Measurements from ENCODE around the gene ADNP.
"Not testable (repeated sequence)": the region's sequence is repeated elsewhere in the genome, so short reads cannot be mapped to it uniquely, and the experiment has no call there.

The ADNP gene

DNA sequence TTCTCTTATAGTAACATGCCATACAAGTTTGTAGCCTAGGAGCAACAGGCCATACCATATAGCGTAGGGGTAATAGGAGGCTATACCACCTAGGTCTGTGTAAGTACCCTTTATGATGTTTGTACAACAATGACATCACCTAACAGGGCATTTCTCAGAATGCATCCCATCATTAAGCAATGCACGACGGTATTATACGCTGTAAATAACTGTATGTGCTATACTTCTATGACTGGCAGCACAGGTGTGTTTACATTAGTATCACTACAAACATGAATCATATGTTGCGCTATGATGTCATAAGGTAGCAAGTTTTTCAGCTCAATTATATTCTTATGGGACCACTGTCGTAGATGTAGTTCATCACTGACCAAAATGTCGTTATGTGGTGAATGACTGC, 31.0 kb downstream of the ADNP start:
- DNase-seq: no peak

DNA sequence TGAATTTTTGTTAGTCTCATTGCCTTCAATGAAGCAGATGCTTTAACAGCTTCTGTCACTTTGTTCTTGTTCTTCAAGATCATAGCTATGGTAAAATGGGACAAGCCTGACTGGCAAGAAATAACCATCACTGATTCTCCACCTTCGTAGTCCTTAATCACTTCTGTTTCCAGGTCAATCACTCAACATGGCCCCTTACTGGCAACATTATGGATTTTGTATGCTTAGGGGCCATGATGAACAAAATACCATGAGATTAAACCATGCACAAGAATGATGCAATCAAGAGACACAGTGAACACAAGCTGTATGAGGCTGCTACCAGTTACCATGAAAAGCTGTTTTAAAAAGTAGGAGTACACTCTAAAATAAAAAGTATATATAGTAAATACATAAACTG, 32.8 kb downstream of the ADNP start:
- DNase-seq: peak; percentile 20

DNA sequence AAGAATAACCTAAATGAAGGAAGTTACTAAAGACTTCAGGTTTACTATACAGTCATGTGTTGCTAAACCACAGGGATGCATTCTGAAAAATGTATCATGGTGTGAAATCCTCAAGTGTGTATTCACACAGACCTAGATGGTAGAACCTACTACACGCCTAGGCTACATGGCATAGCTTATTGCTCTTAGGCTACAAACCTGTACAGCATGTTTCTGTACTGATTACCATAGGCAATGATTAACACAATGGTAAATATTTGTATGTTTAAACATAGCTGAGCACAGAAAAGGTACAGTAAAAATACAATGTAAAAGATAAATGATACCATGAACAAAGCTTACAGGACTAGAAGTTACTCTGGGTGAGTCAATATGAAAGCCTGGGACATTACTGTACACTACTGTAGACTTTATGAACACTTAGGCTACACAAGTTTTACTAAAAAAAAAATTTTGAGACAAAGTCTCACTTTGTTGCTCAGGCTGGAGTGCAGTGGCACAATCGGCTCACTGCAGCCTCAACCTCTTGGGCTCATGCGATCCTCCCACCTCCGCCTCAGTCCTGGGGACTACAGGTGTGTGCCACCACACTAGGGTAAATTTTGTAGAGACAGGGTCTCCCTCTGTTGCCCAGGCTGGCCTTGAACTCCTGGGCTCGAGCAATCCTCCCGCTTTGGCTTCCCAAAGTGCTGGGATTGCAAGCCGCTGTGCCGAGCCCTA, 36.0 kb downstream of the ADNP start:
- no peak for DNase-seq

DNA sequence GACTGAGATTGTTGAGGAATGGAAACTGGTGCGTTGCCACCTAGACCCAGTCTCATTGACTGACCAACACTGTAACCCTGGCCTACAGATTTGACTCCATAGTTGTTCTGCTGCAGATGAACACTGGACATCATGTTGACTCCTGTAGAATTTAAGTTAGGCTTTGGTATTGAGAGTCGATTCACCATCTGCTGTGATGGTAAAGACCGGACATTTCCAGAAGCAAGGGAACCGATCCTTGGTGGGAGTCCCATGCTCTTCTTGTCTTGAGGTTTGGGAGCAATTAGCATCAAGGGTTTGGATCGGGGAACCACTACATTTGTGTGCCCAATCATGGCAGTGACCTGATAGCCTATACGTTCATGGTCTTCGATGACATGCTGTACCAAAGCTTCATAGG, 37.6 kb downstream of the ADNP start:
- DNase-seq: no peak

DNA sequence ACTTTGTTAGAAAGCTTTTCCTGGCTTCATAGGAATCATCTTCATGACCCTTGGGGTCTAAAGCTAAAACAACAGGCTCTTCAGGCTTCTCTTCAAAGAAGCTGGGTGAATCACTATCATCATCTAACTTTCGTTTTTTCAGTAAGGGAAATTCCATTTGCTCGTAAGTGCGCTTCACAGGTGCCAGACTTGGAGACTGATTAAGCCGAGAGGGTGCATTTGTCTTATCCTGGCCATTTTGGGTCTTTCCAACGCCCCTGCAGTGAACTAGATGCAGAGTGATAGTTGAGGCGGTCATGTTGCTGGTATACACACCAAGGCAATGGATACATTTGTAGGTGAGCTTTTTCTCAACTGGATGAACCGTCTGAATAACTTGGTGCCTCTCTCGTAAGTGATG, 38.8 kb downstream of the ADNP start:
- DNase-seq: no peak

DNA sequence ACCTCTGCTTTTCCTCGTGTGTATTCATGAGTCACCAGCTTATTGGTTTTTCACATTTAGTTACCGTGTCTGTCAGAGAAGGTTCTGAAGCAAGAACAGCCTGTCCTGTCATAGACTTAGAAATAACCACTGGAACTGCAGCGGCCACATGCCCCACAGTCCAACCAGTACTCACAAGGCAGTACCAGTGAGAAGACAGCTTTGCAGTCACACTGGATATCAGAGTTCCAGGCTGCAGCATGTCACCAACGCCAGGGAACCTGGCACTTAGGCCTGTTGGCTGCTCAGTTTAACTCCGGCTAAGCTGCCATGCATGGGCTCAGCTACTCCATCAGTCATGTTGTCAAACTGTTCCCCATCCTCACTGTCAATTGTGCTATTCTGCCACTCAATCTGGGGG, 40.1 kb downstream of the ADNP start:
- no peak for DNase-seq

DNA sequence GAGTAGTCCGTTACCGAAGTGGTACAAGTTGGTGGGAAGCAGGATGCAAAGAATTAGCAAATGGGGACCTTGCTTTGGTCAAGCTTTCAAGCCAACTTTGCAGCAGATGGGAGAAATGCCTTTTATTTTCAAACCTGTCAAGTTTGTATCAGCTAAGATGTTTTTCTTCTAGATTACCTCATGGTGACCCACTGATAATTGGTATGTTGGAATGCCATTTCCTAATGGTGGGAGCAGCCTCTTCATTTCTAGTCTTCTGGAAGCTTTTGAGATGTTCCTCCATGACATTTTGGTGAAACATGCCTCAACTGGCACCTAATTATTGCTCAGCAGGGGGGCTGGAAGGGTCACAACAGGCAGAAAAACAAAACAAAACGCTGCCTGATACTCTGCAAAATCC, 43.7 kb downstream of the ADNP start:
- no peak for DNase-seq

DNA sequence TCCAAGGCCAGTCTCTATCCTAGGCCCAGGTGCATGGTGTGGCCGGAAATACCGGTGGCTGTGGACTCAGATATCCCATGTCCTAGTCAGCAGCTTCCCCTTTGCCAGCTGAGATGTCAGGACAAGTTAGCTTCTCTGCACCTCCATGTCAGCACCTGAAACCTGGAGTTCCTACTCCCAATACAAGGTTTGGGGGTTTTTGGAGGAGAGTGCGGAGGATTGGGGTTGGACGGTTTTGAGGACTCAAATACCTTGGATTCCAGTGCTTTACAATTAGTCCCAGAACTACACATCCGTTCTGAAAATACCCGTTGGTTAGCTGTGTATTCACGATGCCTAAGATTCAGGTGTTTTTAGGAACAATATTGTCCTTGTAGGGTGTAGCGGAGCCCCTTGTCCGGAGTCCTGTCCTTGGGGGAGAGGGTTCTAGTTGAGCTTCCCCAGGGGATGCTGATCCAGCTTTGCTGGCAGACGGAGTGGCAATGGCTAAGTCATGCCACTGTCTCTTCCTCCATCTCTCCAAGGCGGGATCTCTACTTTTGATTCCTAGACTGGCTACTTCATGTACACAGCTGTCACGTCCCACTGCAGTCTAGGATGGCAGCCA, 45.0 kb downstream of the ADNP start:
- no peak for DNase-seq

DNA sequence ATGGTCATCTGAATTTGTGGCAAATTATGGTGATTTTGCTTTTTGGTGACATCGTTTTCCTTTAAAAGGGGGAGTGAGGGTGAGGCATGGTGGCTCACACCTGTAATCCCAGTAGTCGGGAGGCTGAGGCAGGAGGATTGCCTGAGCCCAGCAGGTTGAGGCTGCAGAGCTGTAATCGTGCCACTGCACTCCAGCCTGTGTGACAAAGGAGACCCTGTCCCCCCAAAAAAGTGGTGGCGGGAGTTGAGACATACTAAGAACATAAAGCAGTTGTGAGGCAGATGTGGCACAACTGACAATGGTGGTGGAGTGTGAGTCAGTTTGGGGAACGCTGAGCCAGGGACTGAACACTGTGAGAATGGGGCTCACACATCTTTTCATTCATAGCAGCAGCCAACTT, 45.5 kb downstream of the ADNP start:
- DNase-seq: no peak

DNA sequence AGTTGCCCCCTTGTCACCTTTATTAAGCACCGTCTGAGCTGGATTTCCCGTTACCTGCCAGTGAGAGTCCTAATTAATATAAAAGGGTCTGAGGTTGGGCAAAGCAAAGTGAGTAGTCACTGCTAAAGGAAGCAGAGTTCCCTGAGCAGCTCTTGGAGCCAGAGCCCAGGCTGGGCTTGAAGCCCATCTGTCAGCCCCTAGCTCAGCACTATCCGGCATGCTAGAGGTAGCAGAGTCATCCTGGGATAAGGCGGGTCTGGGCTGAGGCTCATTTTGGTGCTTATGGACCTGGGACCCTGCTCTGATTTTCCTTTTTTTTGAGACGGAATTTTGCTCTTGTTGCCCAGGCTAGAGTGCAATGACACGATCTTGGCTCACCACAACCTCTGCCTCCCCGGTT, 46.2 kb downstream of the ADNP start:
- DNase-seq: no peak

DNA sequence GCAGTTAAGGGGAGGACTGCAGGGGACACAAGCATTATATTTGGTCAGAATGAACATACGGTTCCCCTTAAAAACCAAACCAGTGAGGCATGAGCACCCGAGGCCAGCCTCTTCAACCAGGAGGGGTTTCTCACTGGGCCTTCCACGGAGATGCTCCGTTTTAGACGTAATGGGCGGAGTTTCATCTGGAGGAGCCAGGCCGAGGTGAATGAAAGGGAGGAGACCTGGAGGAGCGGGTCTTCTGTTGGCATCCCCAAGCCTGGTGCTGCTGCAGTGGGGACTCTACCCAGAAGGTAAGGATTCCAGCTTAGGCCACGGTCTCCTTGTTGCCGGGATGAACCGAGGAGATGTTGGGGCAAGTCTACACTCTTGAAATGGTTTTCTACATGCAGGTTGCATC, 47.4 kb downstream of the ADNP start:
- no peak for DNase-seq

DNA sequence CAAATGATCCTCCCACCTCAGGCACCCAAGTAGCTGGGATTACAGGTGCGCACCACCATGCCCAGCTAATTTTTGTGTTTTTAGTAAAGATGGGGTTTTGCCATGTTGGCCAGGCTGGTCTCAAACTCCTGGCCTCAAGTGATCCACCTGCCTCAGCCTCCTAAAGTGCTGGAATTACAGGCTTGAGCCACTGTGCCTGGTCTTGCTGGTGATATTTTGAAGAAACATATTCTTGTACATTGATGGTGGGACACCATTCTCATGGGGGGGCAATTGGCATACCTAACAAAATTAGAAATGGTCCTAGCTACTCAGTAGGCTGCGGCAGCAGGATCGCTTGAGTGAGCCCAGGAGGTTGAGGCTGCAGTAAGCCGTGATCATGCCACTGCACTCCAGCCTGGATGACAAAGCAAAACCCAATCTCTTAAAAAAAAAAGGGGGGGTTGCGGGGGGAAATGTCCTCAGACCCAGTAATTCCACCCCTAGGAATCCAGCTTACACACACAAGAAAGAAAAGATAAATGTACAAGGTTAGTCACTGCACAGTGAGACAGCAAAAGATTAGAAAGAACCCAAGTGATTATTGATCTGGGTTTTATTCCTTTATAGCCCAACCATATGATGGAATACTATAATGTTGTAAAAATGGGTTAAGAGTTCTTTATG, 49.3 kb downstream of the ADNP start:
- DNase-seq: not testable (repeated sequence)

DNA sequence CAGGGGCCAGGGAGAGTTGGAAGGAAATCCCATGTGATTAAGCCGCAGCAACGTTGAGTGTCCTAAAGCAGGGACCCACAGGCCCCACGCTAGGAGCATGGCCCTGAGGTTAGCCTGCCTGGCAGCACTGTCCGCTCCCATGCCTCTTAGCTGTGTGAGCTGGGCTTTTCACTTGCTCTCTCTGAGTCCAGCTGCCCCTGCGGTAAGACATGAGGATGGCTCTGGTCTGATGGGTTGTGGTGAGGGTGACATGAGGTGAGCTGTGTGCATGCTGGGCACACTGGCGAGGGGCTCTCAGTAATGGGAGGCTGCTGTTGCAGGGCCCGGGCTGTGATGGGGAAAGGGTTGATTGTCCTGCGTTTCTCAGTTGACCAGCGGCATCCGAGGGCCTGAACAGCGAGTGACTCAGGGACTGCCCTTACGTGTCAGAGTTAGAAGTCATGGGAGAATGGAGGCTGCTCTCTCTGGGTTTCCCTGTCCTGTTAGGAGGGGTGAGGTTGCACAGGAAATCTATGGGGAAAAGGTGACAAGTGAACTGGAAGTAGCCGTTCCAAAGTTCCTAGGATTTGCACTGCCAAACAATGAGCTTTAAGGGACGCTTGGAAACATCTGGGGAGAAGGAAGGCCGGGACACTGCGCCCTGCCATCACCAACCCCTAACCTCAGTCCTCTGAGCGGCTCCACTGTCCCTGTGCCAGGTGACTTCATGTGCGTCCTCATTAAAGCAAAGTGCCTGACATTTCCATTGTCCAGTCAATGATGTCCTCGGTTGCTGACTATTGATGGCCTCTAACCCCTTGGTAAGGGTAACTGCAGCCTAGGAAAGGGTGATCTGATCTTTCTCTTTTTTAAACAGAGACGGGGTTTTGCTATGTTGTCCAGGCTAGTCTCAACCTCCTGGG, 51.3 kb downstream of the ADNP start:
- DNase-seq: no peak

DNA sequence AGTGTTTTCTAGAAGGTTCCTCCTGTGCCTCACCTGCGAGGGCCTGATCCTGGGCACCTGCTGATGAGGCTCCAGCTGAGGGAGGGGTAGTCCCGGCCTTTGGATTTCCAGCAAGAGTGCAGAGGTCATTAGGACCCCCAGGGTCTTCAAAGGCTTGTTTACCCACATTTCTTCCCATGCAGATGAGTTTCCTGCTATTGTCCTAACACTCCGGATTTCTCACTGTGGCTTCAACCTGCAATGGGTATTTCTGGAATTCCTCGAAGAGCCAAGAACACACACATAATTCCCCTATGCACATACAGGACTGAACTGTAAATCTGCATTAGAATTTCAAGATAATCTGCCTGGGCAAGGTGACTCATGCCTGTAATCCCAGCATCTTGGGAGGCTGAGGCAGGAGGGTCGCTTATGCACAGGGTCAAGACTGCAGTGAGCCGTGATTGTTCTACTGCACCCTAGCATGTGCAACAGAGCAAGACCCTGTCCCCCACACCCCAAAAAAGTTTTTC, 53.9 kb downstream of the ADNP start:
- no peak for DNase-seq

DNA sequence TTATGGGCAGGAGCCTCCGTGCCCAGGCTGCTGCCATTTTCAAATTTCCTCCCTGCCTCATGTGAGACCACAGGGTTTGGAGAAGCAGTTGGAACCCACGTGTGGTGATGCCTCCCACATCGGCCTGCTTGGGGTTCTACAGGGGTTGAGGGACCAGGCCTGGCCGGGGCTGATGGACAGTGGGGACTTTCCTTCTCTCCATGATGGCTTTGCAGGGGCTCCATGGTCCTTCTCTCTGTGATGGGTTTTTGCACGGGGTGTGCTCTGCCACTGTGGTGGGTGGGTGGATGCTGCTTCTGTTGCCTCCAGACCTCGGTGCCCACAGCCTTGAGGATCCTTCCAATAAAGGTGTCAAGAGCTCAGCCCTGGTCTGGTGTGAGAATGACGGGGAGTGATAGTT, 54.4 kb downstream of the ADNP start:
- DNase-seq: no peak

DNA sequence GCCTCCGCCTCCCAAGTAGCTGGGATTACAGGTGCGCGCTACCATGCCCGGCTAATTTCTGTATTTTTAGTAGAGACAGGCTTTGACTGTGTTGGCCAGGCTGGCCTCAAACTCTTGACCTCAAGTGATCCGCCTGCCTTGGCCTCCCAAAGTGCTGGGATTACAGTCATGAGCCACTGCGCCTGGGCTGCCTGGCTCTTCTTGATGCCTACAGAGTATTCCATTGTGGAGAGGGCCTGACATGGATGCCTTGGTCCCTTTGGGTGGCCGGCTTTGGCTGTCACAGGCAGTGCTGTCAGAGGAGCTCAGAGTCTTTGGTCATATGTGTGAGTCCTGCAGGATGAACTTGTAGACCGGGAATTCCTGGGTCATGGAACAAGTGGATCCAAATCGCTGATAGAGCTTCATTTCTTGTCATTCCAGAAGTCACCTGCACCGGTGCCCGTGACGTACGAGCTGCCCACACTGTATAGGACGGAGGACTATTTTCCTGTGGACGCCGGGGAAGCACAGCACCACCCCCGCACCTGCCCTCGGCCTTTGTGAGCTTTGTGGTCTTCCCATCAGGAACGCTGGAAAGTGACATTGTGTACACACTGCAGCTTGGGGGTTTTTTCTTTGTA, 55.1 kb downstream of the ADNP start:
- no peak for DNase-seq

DNA sequence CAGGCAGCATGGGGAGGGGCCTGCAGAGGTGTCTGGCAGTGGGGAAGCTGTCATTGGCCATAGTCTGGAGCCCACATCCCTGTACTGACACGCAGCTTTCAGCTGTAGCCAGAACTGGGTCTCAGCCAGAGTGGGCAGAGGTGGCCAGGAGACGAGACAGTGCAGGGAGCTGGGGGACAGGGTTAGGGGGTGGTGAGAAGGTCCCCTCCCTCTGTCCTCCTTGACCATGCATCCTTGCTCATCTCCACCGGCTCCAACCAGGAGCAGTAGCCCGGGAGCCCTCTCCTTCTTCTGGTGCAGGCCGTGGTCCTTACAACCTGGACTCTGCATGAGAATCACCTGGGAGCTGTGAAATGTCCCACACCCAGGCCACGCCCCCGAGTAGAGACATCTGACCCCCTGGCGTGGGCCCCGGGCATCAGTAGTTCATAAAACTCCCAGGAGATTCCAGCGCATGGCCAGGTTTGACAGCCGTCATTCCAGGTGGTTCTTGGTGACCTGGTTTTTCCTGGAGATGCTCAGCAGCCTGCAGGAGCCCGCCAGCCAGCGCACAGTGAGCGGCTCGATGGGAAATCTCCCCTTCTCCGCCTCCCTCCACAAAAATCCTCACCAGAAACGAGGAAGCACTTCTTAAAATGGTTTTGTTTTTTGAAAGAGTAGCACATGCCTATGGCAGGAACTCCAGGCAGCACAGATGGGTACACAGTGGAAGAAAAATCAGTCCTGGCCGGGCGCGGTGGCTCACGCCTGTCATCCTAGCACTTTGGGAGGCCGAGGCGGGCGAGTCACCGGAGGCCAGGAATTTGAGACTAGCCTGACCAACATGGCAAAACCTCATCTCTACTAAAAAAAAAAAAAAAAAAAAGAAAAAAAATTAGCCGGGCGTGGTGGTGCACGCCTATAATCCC, 56.2 kb downstream of the ADNP start:
- DNase-seq: no peak

DNA sequence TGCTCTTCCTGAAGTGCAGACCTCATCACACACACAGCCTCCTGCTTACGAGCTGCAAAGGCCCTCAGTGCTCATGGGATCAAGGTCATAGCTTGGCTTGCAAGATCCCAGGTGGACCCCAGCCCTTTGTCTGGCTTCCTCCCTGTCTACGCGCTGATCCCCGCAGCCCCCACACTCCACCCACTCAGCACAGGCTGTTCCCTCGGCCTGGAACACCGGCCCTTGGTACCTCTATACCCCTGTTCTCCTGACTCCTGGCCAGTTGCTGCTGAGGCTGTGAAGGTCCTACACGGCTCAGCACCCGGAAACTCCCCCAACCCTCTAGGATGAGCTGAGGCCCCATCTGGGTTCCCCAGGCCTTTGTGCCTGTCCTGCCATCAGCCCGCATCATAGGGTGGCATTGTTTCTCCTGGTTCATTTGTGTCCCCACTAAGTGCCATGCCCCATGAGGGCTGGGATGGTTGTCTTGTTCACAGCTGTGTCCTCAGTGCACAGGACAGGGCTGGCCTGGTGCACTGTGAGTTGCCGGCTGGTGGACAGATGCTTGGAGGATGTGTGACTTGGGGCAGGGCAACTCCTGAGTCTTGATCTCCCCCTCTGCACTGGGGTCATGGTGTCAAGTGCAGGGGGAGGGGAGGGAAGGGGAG, 57.0 kb downstream of the ADNP start:
- no peak for DNase-seq

DNA sequence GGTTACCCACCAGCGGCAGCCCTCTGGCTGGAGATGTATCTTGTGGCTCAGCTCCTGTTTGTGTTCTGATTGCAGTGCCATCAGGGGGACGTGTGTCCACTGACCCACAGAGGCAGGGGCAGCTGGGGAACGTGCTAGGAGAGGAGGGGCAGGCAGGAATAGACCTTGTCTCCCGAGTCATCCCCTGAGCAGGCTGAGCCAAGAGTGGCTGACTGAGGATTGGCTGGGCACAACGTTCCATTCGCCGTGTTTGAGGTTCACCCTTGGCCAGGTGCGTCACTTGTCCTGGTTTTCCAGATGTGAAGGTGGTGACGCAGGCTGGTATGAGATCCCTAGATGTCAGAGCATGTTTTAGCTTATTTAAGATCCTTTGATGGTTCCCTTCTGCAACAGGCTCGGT, 57.7 kb downstream of the ADNP start:
- DNase-seq: no peak

DNA sequence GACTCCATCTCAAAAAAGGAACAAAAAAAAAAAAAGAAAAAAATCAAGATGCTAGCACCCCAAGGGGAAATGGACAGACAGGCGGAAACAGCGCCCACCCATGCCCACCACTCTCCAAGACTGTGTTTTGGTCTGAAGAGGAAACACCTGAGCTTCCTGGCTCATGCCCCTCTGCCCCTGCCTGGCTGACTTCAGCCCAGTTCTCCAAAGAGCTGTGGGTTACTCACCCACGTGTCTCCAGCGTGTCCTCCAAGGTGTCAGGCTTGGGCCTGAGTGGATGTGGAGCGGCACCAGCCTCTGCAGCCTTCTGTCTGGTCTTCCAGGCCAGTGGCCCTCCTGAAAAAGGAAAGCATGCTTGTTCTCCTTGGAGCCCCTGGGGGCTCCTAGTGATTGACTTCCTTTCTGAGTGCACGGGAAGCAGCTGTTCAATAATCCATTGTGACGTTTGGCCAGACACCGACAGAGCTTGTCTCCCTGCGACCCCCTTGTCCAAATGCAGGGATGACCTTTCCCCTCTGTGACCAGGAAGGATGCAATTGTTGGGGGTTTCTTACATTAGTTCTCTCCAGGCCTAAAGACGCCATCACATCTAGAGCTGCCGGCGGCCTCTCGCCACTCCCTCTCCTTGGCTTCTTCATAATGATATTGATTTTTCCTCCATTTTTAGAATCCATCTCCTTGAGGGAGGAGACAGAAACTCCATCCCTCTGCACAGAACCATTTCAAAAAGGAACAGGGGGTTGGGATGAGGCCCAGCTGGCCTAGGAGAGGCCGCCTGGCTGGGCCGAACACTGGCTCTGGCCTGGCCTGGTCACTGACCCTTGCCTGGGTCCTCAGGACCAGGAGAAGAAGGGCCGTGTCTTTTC, 58.4 kb downstream of the ADNP start:
- no peak for DNase-seq

All from fibroblast of skin of right biceps (primary cell).